Activated CD4-positive, alpha-beta T cell treated with anti-CD3 and anti-CD28 coated beads, Interleukin-2, amount 10 ng/mL, durations not matched to agents 7 days and 5 days (primary cell): ENCODE results near the gene LNPEP. TPM values are rescaled to one million over a fixed set of nuclear protein-coding genes. Genes with fewer than 3 reads are reported as not detected.
A peak's percentile ranks its signal among the peaks of the same experiment; 100 is the strongest.

ENCODE experiments used
- CTCF ChIA-PET: fragments of 350-600 bp; sonication (Branson Sonifier 250); formaldehyde crosslinking; loops from one replicate; lab custom pipeline; 2021; ENCODE audit warnings: antibody characterized with exemption; lab: Charles Lee
- POLR2A ChIA-PET: fragments of 350-600 bp; sonication (Branson Sonifier 250); formaldehyde crosslinking; loops from one replicate; lab custom pipeline; 2021; ENCODE audit warnings: antibody characterized with exemption; lab: Charles Lee
- DNase-seq: peaks from one replicate; pipeline ENCODE4 v3.0.0-alpha.2; 2020
- H3K27ac Mint-ChIP-seq: one replicate; pipeline ENCODE4 v1.8.0; 2021; ENCODE audit warnings: mild to moderate bottlenecking, moderate library complexity, mixed read lengths
- H3K27me3 Mint-ChIP-seq: one replicate; pipeline ENCODE4 v1.8.0; 2021; ENCODE audit warnings: mixed read lengths
- H3K36me3 Mint-ChIP-seq: one replicate; pipeline ENCODE4 v1.8.0; 2021; ENCODE audit warnings: low read depth, mixed read lengths
- H3K4me1 Mint-ChIP-seq: one replicate; pipeline ENCODE4 v1.8.0; 2021; ENCODE audit warnings: mixed read lengths
- H3K4me3 Mint-ChIP-seq: one replicate; pipeline ENCODE4 v1.8.0; 2021; ENCODE audit warnings: mild to moderate bottlenecking, moderate library complexity, mixed read lengths
- H3K9me3 Mint-ChIP-seq: one replicate; pipeline ENCODE4 v1.8.0; 2021; ENCODE audit warnings: mixed read lengths
- total RNA-seq, 2 experiments: library from RNA; stranded (reverse); gene quantifications; one replicate each; pipeline ENCODE4 v1.2.3, GENCODE V29; 2021

The LNPEP gene
- total RNA-seq, 2 experiments from 2014 or later, result 91.4 to 97.2 TPM

- ChIA-PET POLR2A (no interaction called here), CTCF (no interaction called here)
- Mint-ChIP-seq H3K27me3 (no peaks in the 10 kb centered on the region), H3K4me1 (peaks cover 73% of the 10 kb centered on the region), H3K9me3 (no peaks in the 10 kb centered on the region), H3K27ac (no peak overlapping the region), H3K4me3 (no peak overlapping the region), H3K36me3 (peaks cover 57% of the 10 kb centered on the region)
- no peak for DNase-seq
Observed at GRCh38 chr5:96968074-96968473, 32.2 kb downstream of the LNPEP start.

DNA sequence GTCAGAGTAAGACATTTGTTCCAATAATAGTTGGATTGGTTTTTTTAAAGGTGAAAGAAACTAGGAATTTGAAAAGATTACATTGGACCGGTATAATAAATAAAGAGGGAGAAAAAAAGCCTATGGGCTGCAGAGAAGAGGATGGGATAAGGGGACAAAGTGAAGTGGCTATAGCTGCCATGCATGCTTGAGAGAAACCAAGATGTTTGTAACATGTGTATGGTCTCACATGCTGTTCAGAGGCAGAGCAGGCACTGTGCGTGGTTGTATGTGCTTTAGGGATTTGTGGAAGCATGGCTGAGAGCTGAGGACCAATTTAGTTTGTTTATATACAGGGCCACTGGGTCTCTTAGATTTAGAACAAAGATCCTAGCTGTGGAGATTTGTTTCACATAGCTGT lies 32.7 kb downstream of the LNPEP start:
- ChIA-PET CTCF (interaction anchor here (0.9 kb wide), 1 partner anchor 48 kb away, joined by 3 read pairs; no protein-coding TSS in a partner anchor), POLR2A (no interaction called here)
- H3K4me3 Mint-ChIP-seq, result no peak overlapping the region
- no peak for DNase-seq
- H3K4me1 Mint-ChIP-seq, result peaks cover 70% of the 10 kb centered on the region
- peaks cover 52% of the 10 kb centered on the region for H3K36me3 Mint-ChIP-seq
- H3K27ac Mint-ChIP-seq, result no peak overlapping the region
- no peaks in the 10 kb centered on the region for H3K27me3 Mint-ChIP-seq
- no peaks in the 10 kb centered on the region for H3K9me3 Mint-ChIP-seq

GRCh38 chr5:96969366-96969765 lies 33.5 kb downstream of the LNPEP start:
- Mint-ChIP-seq H3K4me3 (no peak overlapping the region), H3K27me3 (no peaks in the 10 kb centered on the region), H3K27ac (no peak overlapping the region), H3K36me3 (peaks cover 54% of the 10 kb centered on the region), H3K4me1 (peaks cover 73% of the 10 kb centered on the region), H3K9me3 (no peaks in the 10 kb centered on the region)
- CTCF ChIA-PET, result interaction anchor here (0.9 kb wide), 1 partner anchor 47 kb away, joined by 3 read pairs; no protein-coding TSS in a partner anchor
- no peak for DNase-seq
- POLR2A ChIA-PET, result no interaction called here

GRCh38 chr5:96972599-96973334 lies 36.9 kb downstream of the LNPEP start:
- DNase-seq, result no peak
- H3K27me3 Mint-ChIP-seq, result no peaks in the 10 kb centered on the region
- H3K27ac Mint-ChIP-seq, result no peak overlapping the region
- POLR2A ChIA-PET, result interaction anchor here (0.6 kb wide), 1 partner anchor 162 kb away, joined by 8 read pairs; no protein-coding TSS in a partner anchor
- peaks cover 69% of the 10 kb centered on the region for H3K4me1 Mint-ChIP-seq
- peaks cover 35% of the 10 kb centered on the region for H3K36me3 Mint-ChIP-seq
- CTCF ChIA-PET, result no interaction called here
- no peak overlapping the region for H3K4me3 Mint-ChIP-seq
- no peaks in the 10 kb centered on the region for H3K9me3 Mint-ChIP-seq

GRCh38 chr5:96973532-96974401 lies 37.9 kb downstream of the LNPEP start:
- Mint-ChIP-seq H3K4me3 (no peak overlapping the region), H3K36me3 (peaks cover 35% of the 10 kb centered on the region), H3K27ac (peak overlapping the region; percentile 51), H3K4me1 (peaks cover 60% of the 10 kb centered on the region), H3K9me3 (no peaks in the 10 kb centered on the region), H3K27me3 (no peaks in the 10 kb centered on the region)
- peak; percentile 28 for DNase-seq
- ChIA-PET POLR2A (no interaction called here), CTCF (interaction anchor here (0.7 kb wide), 1 partner anchor 24 kb away, joined by 3 read pairs; no protein-coding TSS in a partner anchor)

- no peak for DNase-seq
- peaks cover 52% of the 10 kb centered on the region for H3K4me1 Mint-ChIP-seq
- no peaks in the 10 kb centered on the region for H3K9me3 Mint-ChIP-seq
- H3K4me3 Mint-ChIP-seq, result no peak overlapping the region
- ChIA-PET POLR2A (no interaction called here), CTCF (interaction anchor here (0.9 kb wide), 1 partner anchor 49 kb away, joined by 3 read pairs; no protein-coding TSS in a partner anchor)
- peaks cover 50% of the 10 kb centered on the region for H3K36me3 Mint-ChIP-seq
- H3K27ac Mint-ChIP-seq, result no peak overlapping the region
- H3K27me3 Mint-ChIP-seq, result no peaks in the 10 kb centered on the region
Observed at GRCh38 chr5:96975656-96976055, 39.8 kb downstream of the LNPEP start.

- H3K27ac Mint-ChIP-seq, result no peak overlapping the region
- CTCF ChIA-PET, result interaction anchor here (0.6 kb wide), 1 partner anchor 1795 kb away, joined by 3 read pairs; no protein-coding TSS in a partner anchor
- no peaks in the 10 kb centered on the region for H3K9me3 Mint-ChIP-seq
- no peak for DNase-seq
- H3K4me1 Mint-ChIP-seq, result peaks cover 45% of the 10 kb centered on the region
- no peak overlapping the region for H3K4me3 Mint-ChIP-seq
- H3K36me3 Mint-ChIP-seq, result peaks cover 52% of the 10 kb centered on the region
- POLR2A ChIA-PET, result no interaction called here
- no peaks in the 10 kb centered on the region for H3K27me3 Mint-ChIP-seq
Observed at GRCh38 chr5:96977228-96977627, 41.3 kb downstream of the LNPEP start.

- ChIA-PET POLR2A (no interaction called here), CTCF (interaction anchor here (1.0 to 1.7 kb wide), 2 partner anchors 11 to 19 kb away, joined by 3 to 7 read pairs; no protein-coding TSS in a partner anchor)
- Mint-ChIP-seq H3K27ac (no peak overlapping the region), H3K4me3 (no peak overlapping the region), H3K9me3 (no peaks in the 10 kb centered on the region), H3K4me1 (peaks cover 36% of the 10 kb centered on the region), H3K27me3 (no peaks in the 10 kb centered on the region), H3K36me3 (peaks cover 51% of the 10 kb centered on the region)
- DNase-seq, result no peak
Observed at GRCh38 chr5:96978812-96979449, 43.1 kb downstream of the LNPEP start.

- no peak for DNase-seq
- no peaks in the 10 kb centered on the region for H3K9me3 Mint-ChIP-seq
- peaks cover 65% of the 10 kb centered on the region for H3K36me3 Mint-ChIP-seq
- H3K4me3 Mint-ChIP-seq, result no peak overlapping the region
- POLR2A ChIA-PET, result no interaction called here
- H3K4me1 Mint-ChIP-seq, result peaks cover 25% of the 10 kb centered on the region
- peak overlapping the region; percentile 16 for H3K27ac Mint-ChIP-seq
- H3K27me3 Mint-ChIP-seq, result no peaks in the 10 kb centered on the region
- CTCF ChIA-PET, result no interaction called here
Observed at GRCh38 chr5:96984506-96985192, 48.8 kb downstream of the LNPEP start.

DNA sequence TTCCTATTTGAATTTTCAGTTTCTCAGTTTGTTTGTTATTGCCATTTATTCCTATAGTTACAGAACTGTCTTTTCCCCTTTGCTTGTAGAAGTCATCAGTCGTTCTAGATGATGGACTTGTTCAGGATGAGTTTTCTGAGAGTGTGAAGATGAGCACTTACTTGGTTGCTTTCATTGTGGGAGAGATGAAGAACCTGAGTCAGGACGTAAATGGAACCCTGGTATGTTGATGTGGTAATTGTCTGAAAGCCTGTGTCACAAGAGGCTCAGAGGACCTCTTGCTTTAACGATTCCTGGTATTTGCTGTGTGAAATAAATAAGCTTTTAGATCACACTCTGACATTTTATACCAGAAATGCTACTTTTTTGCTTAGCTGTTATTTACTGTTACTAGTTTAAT lies 50.6 kb downstream of the LNPEP start:
- H3K36me3 Mint-ChIP-seq, result peaks cover 71% of the 10 kb centered on the region
- H3K27me3 Mint-ChIP-seq, result no peaks in the 10 kb centered on the region
- H3K4me1 Mint-ChIP-seq, result peaks cover 28% of the 10 kb centered on the region
- no peak for DNase-seq
- ChIA-PET POLR2A (no interaction called here), CTCF (interaction anchor here (0.7 kb wide), 1 partner anchor 28 kb away, joined by 3 read pairs; no protein-coding TSS in a partner anchor)
- H3K4me3 Mint-ChIP-seq, result no peak overlapping the region
- H3K27ac Mint-ChIP-seq, result no peak overlapping the region
- H3K9me3 Mint-ChIP-seq, result no peaks in the 10 kb centered on the region

DNA sequence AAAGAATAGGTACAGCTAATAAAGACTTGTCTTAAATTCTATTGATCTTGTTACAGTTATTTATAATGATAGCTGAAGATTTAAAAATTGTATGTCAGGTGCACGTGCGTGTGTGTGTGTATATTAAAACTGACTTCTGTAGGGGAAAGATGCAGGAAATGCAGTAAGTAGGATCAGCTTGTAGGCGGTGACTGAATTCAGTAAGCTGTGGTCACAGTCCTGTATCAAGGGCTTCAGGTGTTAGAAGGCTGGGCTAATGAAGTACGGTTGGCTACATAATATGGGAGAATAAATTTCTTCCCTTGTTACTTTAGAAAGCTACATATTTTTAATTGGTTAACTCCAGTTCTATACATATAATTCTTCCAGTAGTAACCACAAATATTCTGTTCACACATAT lies 54.2 kb downstream of the LNPEP start:
- Mint-ChIP-seq H3K4me1 (peaks cover 30% of the 10 kb centered on the region), H3K4me3 (no peak overlapping the region), H3K9me3 (no peaks in the 10 kb centered on the region), H3K27ac (no peak overlapping the region), H3K27me3 (no peaks in the 10 kb centered on the region), H3K36me3 (peaks cover 85% of the 10 kb centered on the region)
- POLR2A ChIA-PET, result no interaction called here
- no peak for DNase-seq
- CTCF ChIA-PET, result interaction anchor here (1.2 to 1.5 kb wide), 3 partner anchors 12 to 121 kb away, joined by 3 to 7 read pairs (median 3); no protein-coding TSS in a partner anchor

DNA sequence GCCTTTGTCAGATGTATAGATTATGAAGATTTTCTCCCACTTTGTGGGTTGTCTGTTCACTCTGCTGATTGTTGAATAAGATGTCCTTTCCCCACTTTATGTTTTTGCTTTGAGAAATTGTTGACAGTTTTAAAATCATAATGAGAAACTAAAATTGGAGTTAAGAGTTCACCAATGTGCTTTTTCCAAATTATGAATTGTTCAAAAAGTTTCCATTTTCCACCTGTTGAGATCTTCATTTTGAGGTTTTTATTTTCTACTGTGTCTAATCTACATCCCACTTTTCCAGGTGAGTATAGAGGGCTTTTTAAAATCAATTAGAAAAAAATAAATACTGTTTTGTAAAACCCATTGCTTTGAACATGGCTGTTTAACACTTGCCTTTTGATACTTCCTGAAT lies 55.8 kb downstream of the LNPEP start:
- no peak overlapping the region for H3K27ac Mint-ChIP-seq
- POLR2A ChIA-PET, result no interaction called here

More for the DNA sequence above, 55.8 kb downstream of the LNPEP start:
- no peak for DNase-seq
- no peaks in the 10 kb centered on the region for H3K9me3 Mint-ChIP-seq
- no peak overlapping the region for H3K4me3 Mint-ChIP-seq
- peaks cover 30% of the 10 kb centered on the region for H3K4me1 Mint-ChIP-seq
- CTCF ChIA-PET, result no interaction called here
- H3K36me3 Mint-ChIP-seq, result peaks cover 81% of the 10 kb centered on the region
- H3K27me3 Mint-ChIP-seq, result no peaks in the 10 kb centered on the region
